GM18951 (cell line): ENCODE data around the gene NCOA4.

Experiments used
- POLR2A ChIP-seq: IDR thresholded peaks from 4 replicates; pipeline ENCODE4 v1.6.1; 2011; ENCODE audit warnings: mild to moderate bottlenecking; ENCODE audit not compliant: insufficient read length, insufficient read depth; ENCODE audit errors: extremely low read depth
- in situ Hi-C: fragments of 300-500 bp; cut with MboI; formaldehyde crosslinking; loops from one replicate; pipeline ENCODE4 v1.12.0; 2022; ENCODE audit warnings: low sequenced_read_pairs, mixed read lengths, inconsistent platforms; ENCODE audit not compliant: unreplicated experiment

NCOA4 gene

GRCh38 chr10:46040004-46040403 is 9.6 kb upstream of the NCOA4 start:
- no peak for TF ChIP-seq POLR2A
- in situ Hi-C loops, result no loop called here

- in situ Hi-C loops, result no loop called here
- TF ChIP-seq POLR2A, result no peak
Observed at GRCh38 chr10:46037107-46037825, 6.8 kb upstream of the NCOA4 start.

- in situ Hi-C loops, result no loop called here
- no peak for TF ChIP-seq POLR2A
Observed at GRCh38 chr10:46035923-46036849, 5.8 kb upstream of the NCOA4 start.

- in situ Hi-C loops, result no loop called here
- no peak for TF ChIP-seq POLR2A
Observed at GRCh38 chr10:46033602-46034011, 3.2 kb upstream of the NCOA4 start.

DNA sequence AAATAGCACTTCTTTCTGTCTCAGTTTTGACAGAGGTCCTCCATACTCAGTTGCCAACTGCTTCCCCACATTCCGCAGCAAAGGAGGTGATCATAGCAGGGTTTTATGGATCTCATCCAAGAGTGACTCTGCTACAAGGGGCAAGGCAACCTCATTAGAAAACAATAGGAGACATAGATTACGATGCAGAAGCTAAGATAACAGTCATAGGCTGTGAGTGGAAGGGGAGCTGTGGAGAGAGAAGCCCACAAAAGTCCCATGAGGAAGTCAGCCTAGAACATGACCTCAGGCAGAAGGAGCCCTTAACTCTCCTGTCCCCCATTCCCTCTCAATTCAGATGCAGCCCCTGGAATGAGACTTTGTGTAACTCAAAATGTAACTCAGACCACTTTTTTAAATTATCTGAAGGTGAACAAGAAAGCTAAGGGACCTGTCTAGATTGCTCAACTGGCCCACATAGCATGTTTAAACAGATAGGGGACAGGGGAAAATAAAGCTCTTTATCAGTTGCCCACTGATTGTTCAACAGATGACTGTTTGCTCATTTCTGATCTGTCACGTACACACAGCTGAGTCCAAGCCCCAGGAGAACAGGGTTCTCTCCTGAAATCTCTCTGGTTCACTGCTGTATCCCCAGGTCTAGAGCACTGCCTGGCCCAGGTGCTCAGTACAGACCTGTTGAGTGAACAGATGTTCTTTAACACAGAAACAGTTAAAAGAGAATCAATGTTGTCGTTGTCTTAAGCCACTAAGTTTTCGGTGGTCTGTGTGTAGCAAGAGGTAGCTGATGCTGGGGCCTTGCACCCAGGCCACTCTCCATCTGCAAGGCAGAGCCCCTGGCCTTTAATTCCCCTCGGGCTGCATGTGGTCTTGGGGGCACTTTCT is 1.5 kb upstream of the NCOA4 start:
- TF ChIP-seq POLR2A, result no peak
- in situ Hi-C loops, result no loop called here

- TF ChIP-seq POLR2A, result no peak
- in situ Hi-C loops, result no loop called here
Observed at GRCh38 chr10:46029461-46030030, 877 bp downstream of the NCOA4 start.

DNA sequence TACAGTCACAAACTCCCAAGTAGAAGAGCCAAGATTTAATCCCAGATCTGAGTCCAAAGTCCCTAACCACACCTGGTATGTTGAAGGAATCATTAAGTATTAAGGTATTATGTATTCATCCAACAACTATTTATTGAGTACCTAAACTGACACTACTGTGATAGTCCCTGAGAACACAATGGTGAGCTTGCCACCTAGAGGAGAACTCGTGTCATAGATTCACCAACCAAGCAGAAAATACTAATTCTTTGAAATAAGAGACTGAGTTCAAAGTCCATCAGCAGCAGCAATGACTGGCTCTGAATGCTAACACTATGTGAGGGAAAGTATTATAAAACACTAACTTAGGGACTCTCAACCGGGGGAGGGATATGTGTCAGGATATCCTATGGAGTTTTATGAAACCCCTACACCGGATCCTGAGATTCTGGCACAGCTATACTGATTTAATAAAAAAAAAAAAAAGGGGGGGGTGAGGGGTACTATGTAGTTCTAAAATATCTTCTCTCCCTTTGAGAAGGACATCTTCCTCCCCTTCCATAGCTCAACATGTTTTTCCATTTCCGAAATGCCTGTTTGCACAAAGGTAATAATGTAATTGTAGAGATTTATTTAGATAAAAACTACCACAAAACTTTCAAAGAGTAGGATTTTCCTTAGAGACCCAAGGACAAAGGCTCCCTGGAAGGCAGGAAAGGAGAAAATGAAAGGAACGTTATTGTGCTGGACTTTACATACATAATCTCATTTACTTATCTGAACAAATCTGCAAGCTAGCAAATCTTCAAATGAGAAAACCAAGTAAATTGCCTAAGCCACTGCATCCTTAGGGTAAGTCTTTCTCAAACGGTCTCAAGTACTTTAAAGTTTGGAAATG is 1.6 kb downstream of the NCOA4 start:
- in situ Hi-C loops, result no loop called here
- no peak for TF ChIP-seq POLR2A

- in situ Hi-C loops, result no loop called here
- TF ChIP-seq POLR2A, result no peak
Observed at GRCh38 chr10:46026106-46026505, 4.3 kb downstream of the NCOA4 start.

DNA sequence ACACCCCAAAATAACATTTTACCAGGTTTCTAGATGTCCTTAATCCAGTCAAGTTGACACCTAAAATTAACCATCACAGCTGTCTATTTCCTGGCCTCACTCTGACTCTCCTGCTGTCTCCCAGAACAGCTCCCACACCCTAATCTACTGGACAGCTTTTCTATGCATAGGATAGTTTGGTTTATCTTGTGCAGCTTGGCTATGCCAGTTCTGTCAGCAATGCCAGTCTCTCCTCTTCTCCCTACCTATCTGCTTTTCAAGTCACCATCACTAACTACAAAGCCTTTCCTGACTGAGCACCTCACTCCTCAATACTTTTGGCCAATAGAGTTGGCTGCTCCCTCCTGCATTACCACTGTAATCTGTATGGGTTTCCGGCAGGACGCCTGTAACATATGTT is 5.0 kb downstream of the NCOA4 start:
- TF ChIP-seq POLR2A, result no peak
- in situ Hi-C loops, result no loop called here

DNA sequence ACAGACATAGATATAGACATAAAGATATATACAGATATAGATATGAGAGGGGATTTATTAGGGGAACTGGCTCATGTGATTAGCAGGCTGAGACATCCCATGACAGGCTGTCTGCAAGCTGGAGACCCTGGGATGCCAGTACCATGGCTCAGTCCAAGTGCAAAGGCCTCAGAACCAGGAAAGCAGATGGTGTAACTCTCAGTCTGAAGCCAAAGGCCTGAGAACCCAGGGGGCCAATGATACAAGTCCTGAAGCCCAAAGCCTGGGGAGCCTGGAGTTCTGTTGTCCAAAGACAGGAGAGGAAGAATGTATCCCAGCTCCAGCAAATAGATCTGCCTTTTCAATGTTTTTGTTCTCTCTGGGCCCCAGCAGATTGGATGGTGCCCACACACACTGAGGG is 5.5 kb downstream of the NCOA4 start:
- in situ Hi-C loops, result no loop called here
- no peak for TF ChIP-seq POLR2A

GRCh38 chr10:46022978-46023702 is 7.3 kb downstream of the NCOA4 start:
- in situ Hi-C loops, result no loop called here
- TF ChIP-seq POLR2A, result no peak
